GM19023 (cell line): Measurements from ENCODE around the gene DOCK3.
"Not testable (repeated sequence)": the region's sequence is repeated elsewhere in the genome, so short reads cannot be mapped to it uniquely, and the experiment has no call there.

ENCODE experiments used
- ATAC-seq: cut with Tn5 transposase; IDR thresholded peaks from one replicate; pipeline ENCODE4 v1.9.1; 2021; ENCODE audit warnings: mild to moderate bottlenecking, moderate library complexity; ENCODE audit not compliant: unreplicated experiment

The DOCK3 gene

GRCh38 chr3:51176923-51177322 lies 502.2 kb downstream of the DOCK3 start:
- ATAC-seq: no peak

DNA sequence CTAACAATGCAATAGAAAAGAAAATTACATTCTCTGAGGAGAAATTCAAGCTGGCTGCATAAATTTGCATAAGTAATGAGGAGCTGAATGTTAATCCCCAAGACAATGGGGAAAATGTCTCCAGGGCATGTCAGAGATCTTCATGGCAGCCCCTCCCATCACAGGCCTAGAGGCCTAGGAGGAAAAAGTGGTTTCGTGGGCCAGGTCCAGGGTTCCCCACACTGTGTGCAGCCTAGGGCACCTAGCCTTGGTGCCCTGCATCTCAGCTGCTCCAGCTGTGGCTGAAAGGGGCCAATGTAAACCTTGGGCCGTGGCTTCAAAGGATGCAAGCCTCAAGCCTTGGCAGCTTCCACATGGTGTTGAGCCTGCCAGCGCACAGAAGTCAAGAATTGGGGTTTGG lies 511.7 kb downstream of the DOCK3 start:
- not testable (repeated sequence) for ATAC-seq

DNA sequence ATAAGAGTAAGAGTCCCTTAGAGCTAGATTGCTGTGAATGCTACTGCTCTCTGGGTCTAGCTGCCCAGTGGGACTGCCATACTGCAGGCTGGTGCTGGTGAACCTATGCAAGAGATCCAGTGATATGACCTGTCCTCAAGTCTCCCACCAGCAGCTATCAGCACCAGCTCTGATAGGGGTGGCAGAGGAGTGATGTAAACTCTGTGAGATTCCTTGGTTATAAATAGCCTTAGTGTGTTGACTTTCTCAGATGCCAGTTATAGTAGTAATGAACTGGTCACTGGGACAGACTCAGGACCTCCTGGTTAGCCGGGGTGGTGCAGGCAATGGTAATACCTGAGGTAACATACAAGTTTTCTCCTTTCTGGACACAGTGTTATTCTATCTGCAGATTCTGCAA lies 515.5 kb downstream of the DOCK3 start:
- no peak for ATAC-seq

GRCh38 chr3:51190827-51191226 lies 516.1 kb downstream of the DOCK3 start:
- no peak for ATAC-seq

GRCh38 chr3:51191768-51192167 lies 517.0 kb downstream of the DOCK3 start:
- ATAC-seq: no peak

DNA sequence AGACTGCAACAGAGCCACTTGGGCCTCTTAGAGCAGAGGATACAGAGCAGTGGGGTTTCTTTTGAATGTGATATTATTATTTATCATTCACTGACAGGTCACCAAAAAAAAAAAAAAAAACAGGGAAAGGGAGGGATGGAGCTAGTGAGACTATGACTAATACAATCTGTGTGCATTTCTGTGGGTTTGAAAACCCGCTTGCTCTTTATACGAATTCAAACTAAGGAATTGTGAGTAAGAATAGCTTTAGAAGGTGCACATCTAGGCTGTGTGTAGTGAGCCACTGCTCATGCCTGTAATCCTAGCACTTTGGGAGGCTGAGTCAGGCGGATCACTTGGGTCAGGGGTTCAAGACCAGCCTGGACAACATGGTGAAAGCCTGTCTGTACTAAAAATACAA lies 523.8 kb downstream of the DOCK3 start:
- ATAC-seq: no peak

DNA sequence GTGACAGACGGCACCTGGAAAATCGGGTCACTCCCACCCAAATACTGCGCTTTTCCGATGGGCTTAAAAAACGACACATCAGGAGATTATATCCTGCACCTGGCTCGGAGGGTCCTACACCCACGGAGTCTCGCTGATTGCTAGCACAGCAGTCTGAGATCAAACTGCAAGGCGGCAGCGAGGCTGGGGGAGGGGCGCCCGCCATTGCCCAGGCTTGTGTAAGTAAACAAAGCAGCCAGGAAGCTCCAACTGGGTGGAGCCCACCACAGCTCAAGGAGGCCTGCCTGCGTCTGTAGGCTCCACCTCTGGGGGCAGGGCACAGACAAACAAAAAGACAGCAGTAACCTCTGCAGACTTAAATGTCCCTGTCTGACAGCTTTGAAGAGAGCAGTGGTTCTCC lies 524.6 kb downstream of the DOCK3 start:
- not testable (repeated sequence) for ATAC-seq

DNA sequence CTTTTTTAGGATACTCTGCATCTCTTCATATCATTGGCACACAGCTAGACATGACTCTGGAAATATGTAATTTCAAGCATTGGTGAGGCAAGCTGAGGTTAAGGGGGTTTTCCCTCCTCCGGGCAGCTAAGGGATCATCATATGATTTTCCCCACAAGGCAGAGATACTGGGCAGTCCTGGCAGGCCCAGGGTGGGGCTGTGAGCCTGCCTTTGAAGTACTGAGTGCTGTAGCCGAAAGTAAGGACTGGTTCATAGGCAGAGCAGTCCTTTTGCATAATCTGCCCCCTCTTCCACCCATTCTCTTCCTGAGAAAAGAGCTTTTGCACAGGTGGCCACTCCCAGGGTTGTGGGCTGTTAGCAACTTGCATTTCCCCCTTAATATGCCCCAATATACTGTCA lies 541.6 kb downstream of the DOCK3 start:
- no peak for ATAC-seq

- ATAC-seq: no peak
Measured at GRCh38 chr3:51221959-51222358, 547.2 kb downstream of the DOCK3 start.

- ATAC-seq: no peak
Measured at GRCh38 chr3:51224283-51224682, 549.6 kb downstream of the DOCK3 start.

GRCh38 chr3:51224843-51225242 lies 550.1 kb downstream of the DOCK3 start:
- no peak for ATAC-seq

- no peak for ATAC-seq
Measured at GRCh38 chr3:51242939-51243338, 568.2 kb downstream of the DOCK3 start.

DNA sequence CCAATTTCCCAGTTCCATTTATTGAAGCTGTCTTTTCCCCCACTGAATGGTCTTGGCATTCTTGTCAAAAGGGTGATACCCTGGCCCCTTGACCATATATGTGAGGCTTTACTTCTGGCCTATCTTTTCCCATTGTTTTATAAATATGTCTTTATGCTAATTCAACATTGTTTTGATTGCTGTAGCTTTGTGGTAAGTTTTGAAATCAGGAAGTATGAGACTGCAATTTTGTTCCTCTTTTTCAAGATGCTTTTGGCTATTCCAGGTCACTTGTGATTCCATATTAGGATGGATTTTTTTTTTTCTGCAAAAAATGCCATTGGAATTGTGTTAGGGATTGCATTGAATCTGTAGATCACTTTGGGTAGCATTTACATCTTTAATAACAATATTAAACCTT lies 569.2 kb downstream of the DOCK3 start:
- no peak for ATAC-seq

GRCh38 chr3:51245867-51246266 lies 571.1 kb downstream of the DOCK3 start:
- no peak for ATAC-seq

- ATAC-seq: no peak
Measured at GRCh38 chr3:51257870-51258269, 583.1 kb downstream of the DOCK3 start.

GRCh38 chr3:51264166-51264565 lies 589.4 kb downstream of the DOCK3 start:
- ATAC-seq: not testable (repeated sequence)

GRCh38 chr3:51268132-51268531 lies 593.4 kb downstream of the DOCK3 start:
- no peak for ATAC-seq

DNA sequence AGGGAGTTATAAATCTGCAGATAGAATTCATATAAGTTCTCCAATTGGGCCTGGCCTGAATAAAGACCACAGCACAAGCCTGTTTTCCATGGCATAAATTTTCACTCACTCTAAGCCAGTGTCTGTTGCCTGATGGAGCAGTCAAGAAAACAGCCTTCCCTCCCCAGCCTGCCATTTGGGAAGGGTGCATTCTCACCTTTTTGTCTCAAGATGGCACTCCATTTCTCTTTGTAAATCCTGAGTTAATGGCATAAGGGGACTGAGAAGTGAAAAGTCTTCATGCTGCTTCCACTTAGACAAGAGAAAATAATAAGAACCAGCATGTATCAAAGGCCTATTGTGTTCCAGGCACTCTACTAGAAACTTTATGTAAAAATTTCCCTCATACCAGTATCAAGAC lies 594.7 kb downstream of the DOCK3 start:
- ATAC-seq: no peak

DNA sequence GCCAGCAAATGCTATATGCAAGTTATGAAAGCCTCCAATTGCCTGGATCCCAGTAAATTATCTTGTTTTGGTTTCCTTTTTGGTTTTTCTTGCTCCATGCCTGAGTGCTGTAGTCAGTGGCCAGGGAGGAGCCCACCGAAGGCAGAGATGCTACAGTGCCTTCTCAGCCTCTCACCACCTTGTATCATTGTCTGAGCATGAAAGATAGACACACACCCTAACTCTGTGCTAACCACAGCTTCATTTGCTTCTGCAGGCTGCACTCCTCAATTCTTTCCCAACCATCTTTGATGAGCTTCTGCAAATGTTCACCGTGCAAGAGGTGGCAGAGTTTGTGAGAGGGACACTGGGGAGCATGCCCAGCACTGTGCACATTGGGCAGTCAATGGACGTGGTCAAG lies 595.8 kb downstream of the DOCK3 start:
- no peak for ATAC-seq

DNA sequence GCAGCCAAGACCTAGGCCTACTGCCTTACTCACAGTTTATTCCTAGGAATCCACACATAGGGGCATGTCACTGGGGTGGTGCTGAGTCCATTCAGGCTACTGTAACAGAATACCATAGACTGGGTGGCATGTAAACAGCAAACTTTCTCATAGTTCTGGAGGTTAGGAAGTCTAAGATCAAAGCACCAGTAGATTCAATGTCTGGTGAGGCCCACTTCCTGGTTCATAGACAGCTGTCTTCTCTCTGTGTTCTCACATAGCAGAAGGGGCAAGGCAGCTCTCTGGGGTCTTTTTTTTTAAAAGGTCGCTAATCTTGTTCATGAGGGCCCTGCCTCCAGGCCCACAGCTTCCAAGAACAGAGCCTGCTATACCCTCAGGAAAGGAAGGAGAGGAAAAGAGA lies 596.4 kb downstream of the DOCK3 start:
- ATAC-seq: no peak

- ATAC-seq: no peak
Measured at GRCh38 chr3:51274052-51274451, 599.3 kb downstream of the DOCK3 start.

DNA sequence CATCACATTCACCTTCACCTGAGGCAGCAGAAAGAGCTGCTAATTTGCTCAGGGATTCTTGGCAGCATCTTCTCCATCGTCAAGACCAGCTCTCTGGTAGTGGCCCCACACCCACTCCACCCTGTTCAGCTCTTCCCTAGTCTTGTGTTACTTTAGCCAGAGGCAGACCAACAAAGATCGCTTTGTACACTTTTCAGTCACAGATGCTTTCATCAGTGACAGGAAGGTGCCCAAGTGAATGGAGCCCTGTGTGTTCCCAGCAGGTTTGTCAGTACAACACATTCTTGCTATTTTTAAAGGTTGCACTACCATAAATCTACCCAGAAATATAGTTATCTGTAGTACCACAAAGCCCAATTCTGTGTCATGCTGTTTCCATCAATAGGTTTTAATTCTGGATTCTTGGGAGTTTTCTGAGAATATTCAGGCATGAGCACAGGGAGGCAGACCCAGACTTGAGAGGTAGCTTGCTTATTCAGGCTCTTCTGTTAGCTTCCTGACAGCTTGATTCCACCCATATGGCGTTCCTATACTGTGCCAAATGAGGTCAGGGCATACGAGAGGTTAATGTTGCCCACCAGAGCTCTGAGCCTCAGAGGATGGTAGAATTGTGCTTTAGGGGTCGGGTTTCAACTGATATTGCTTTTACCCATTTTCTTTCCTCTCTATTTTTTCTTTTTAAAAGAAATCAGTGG lies 600.5 kb downstream of the DOCK3 start:
- no peak for ATAC-seq

GRCh38 chr3:51276046-51276445 lies 601.3 kb downstream of the DOCK3 start:
- ATAC-seq: no peak
